Sigmoid colon (tissue), 4 donors: ENCODE measurements around the gene SLC2A13.
"Not testable (repeated sequence)": the region's sequence is repeated elsewhere in the genome, so short reads cannot be mapped to it uniquely, and the experiment has no call there.

Source experiments
- CTCF ChIP-seq, 4 experiments: fragments of 450-650 bp in 3 of 4; fragments of 200-600 bp in 1 of 4; IDR thresholded peaks; one replicate each; pipeline ENCODE4 v1.5.1; 2016 to 2019; ENCODE audit warnings: antibody characterized with exemption in 4 of 4, mild to moderate bottlenecking in 3 of 4, moderate library complexity in 2 of 4
- EP300 ChIP-seq, 4 donors: sonication (generic); formaldehyde crosslinking; IDR thresholded peaks; one replicate each; pipeline ENCODE4 v1.6.1; 2017; ENCODE audit warnings: antibody characterized with exemption in 4 of 4
- POLR2A ChIP-seq, 2 donors: fragments of 450-650 bp; IDR thresholded peaks; one replicate each; pipeline ENCODE4 v1.6.1; 2016; ENCODE audit warnings: antibody characterized with exemption in 2 of 2, mild to moderate bottlenecking in 2 of 2, moderate library complexity in 2 of 2
- POLR2AphosphoS5 ChIP-seq, 4 donors: sonication (generic); formaldehyde crosslinking; IDR thresholded peaks; one replicate each; pipeline ENCODE4 v1.6.1; 2017; ENCODE audit warnings: antibody characterized with exemption in 4 of 4

GRCh38 chr12:39785814-39786213, 320.1 kb downstream of the SLC2A13 start:
- not testable (repeated sequence) for TF ChIP-seq EP300, CTCF, POLR2AphosphoS5, POLR2A (IDR thresholded peaks at IDR 0.05)
